CD4-positive, alpha-beta T cell treated with Interleukin-17A for 1 hour (primary cell): ENCODE results near the gene MCM9.
A peak's percentile ranks its signal among the peaks of the same experiment; 100 is the strongest.

Source experiments
- DNase-seq: peaks from one replicate; pipeline ENCODE4 v3.0.0-alpha.2; 2020

The MCM9 gene

GRCh38 chr6:118931436-118931835 is 3.5 kb downstream of the MCM9 start:
- no peak for DNase-seq

- no peak for DNase-seq
Observed at GRCh38 chr6:118930680-118931079, 4.3 kb downstream of the MCM9 start.

- no peak for DNase-seq
Observed at GRCh38 chr6:118923035-118923434, 11.9 kb downstream of the MCM9 start.

- no peak for DNase-seq
Observed at GRCh38 chr6:118921084-118921483, 13.9 kb downstream of the MCM9 start.

- no peak for DNase-seq
Observed at GRCh38 chr6:118918329-118918725, 16.6 kb downstream of the MCM9 start.

DNA sequence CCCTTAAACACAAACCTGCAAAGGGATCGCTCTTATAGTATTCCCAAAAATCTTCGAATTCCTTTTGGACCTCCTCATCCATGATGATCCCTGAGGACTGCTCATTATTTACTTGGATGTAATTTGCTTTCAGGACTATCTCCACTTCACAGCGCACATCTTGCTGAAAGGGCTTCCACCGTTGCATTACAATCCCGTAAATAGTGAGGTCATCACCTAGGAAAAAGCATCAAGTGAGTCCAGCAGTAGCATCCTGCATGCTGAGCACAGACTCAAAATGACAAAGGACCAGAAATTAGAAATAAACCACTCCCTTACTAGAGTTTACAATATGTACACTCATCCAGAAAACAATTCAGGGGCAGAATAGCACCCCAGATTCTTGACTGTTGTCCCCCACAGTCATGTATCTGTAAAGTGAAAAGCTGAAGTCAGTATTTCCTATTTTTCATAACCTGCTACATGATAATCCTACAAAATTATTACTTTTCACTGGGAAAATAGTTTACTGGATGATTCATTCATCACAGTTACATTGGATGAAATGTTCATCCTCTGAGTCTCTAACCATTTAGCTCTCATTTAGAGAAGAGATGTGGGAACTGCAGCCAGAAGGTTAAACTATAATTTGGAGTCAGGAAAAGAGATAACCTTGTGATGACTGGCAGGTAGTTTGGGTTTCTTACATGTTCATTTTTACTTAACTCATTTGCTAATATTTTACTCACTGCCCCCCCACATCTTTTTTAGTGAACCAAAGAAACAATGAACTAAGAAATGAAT is 17.2 kb downstream of the MCM9 start:
- no peak for DNase-seq

- no peak for DNase-seq
Observed at GRCh38 chr6:118914598-118914997, 20.4 kb downstream of the MCM9 start.

DNA sequence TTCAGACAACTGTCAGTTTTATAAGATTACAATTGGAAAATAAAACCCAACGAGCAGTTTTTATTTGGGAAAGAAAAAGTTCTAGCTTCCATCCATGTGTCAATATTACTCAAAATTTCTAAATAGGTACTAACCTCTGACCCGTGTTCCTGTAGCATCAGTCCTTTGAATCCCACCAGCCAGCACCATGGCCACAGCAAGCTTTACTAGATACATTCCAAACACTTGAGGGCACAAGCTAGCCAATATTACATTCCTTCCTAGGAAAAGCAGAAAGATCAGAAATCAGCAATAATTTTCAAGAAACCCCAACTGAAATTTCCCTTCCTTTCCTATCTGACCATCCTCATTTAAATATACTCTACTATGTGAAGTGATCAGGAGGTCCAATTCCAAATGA is 21.8 kb downstream of the MCM9 start:
- no peak for DNase-seq

GRCh38 chr6:118912646-118913045 is 22.3 kb downstream of the MCM9 start:
- no peak for DNase-seq

DNA sequence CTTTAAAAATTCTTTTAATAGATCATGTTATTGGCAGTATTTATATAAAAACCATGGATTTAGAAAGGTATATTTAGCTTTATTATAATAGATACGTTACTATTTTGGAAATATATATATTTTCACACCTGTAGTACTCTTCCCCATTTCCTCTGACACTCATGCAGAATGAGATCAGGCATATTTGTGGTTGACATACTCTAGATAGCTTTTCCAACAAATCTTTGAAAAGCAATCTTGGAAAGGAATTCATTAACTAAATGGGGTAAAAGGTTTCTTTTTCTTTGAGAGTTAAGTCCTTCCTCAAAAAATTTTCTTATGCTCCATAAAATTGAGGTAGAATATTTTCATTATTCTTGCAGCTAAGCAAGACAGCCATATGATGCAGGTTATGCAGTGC is 26.5 kb downstream of the MCM9 start:
- DNase-seq = no peak

DNA sequence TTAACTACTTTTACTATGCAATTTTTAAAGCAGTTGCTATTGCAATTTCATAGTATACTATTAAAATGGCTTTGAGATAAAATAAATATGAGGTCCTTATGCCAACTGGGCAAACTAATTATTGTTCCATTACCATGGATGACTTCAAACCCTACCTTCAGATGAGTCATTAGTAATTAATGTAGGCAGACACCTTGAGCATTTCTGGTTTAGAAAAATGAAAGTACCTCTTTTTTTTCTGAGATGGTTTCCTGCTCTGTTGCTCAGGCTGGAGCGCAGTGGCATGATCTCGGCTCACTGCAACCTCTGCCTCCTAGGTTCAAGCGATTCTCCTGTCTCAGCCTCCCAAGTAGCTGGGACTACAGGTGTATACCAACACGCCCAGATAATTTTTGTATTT is 29.1 kb downstream of the MCM9 start:
- DNase-seq = peak; percentile 34

DNA sequence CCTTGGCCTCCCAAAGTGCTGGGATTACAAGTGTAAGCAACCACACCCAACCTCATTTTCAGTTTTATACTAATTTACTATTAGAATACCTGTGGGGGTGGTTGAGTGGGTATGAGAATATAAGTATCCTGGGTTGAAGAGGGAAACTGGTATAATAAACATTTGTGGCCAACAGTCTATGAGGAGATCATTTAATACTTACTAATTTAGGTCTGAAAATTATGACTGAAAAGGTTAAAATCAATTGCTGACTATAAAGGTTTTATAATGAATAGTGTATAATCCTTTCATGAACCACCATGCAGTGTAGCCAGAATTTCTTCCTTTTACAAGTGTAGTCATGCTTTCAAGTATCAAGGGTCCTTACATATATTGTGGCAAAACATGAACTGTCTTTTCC is 29.9 kb downstream of the MCM9 start:
- no peak for DNase-seq

DNA sequence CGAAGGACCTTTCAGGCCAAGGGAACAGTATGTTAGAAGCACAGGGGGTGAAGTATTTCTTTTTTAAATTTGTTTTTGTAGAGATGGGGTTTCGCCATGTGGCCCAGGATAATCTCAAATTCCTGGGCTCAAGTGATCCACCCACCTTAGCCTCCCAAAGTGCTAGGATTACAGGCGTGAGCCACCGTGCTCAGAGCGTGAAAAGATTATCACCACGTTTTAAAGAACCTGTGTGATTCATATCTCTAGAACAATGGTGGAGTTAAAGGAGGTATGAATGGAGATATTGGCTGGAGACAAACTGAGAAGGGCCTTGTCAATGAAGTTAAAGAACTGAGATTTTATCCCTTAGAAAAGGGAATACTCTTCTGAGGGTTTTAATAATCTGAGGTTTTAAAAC is 31.3 kb downstream of the MCM9 start:
- no peak for DNase-seq

DNA sequence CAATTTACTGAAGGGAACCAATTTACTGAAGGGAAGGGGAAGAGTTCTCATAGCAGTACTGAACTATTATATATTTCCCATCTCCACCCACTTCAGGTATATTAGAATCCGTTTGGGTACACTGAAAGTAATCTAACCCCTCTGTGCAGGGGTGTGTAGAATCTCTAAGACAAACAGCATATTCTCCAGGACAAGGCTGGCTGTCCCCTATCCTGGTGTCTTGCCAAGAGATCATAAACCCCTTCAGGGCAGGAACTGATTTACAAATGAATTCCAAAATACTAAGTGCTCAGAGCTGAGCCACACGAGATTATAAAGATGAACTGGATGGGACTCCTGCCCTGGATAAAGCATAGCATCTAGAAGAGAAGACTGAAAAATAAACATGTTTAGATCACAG is 31.8 kb downstream of the MCM9 start:
- DNase-seq = no peak

DNA sequence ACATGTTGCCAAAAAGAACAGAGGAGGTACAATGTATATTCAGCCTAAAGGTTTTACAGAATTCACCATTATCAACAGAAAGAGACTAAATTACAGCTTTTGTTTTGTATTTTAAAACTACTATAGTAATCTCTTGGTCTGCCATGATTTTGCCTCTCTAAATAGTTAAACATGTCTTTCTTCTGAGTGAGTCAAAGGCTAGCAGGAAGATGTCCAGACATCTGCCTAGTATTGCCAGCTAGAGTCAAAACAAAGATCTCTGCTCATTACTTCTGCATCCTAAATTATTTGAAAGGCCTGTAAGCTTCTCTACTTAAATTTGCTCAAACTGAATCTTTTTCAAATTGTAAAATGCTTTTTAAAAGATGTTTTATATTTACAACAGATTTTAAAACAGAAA is 32.2 kb downstream of the MCM9 start:
- DNase-seq = no peak

- peak; percentile 57 for DNase-seq
Observed at GRCh38 chr6:118899948-118900347, 35.0 kb downstream of the MCM9 start.

DNA sequence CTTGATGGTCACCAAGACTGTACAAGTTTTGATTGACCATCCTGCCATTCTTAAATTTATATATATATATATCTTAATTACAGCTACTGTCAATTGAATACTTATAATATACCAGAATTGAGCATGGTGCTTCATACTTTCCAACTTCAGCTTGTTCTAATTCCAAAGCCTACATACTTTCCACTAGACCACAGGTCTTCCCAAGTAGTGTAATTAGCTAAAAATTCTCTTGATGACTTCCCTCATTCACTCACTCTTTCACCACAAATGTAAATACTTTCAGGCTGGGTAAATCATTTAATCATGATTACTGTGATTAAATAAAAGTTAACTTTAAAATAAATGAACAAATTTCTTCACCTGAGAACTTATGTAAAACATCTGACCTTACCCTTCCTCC is 37.6 kb downstream of the MCM9 start:
- no peak for DNase-seq

- DNase-seq = peak; percentile 57
Observed at GRCh38 chr6:118896339-118897136, 38.4 kb downstream of the MCM9 start.

DNA sequence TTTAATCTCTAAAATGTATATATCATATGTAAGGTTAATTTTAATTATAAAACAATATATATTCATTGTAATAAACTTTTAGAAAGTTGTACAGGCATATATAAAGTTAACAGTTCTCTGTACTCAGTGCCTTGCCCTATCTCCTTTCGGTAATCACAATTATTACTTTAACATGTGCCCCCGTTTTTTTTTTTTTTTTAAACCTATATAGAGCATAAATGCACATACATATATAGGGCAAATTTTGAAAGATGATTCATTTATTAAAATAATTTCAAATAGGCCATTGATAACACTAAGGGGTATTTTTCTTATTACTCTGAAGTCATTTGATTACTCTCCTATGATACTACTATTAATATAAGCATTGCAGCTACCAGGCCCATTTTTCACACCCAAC is 39.1 kb downstream of the MCM9 start:
- DNase-seq = no peak

- no peak for DNase-seq
Observed at GRCh38 chr6:118895261-118895560, 39.7 kb downstream of the MCM9 start.

DNA sequence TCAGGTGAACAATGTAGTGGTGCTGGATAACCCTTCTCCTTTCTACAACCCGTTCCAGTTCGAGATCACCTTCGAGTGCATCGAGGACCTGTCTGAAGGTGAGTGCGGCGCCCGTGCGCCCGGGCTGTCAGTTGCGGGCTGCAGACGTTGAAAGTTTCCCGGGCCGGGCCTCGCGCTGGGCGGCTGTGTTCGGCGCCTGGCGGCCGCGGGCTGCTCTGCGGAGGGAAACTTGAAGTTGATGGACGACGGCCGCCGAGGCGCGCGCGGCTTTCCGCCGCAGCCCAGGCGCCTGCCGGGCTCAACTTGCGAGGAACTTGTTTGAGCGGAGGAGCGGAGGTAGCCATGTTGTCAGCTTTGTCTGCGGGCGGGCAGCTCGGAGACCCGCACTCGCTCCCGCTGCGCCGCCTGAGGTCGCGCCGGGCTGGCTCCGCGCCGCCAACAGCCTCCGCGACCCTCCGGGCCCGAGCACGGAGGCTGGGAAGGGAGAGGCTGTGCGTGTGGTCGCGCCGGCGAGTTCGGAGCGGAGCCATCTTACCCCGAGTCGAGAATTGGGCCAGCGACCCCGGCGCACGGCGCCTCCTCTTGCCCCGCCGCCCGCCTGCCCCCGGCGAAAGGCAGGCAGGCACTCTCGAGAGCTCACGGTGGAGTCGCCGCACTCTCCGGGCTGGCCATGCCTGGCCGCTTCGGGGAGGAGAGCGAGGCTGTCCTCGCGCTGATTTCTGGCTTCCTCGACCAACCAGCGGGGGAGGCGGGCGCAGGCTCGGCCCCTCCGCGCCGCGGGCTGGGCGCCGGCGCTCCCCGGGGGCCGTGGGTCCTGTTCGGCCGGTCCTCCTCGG is 40.3 kb downstream of the MCM9 start:
- DNase-seq = peak; percentile 71

- DNase-seq = peak; percentile 98
Observed at GRCh38 chr6:118893807-118894424, 41.0 kb downstream of the MCM9 start, which contains the start of gene ASF1A. TSS of gene ASF1A (plus strand) at chr6:118894152. CDS start at chr6:118894414, 262 bp downstream.
